ENCODE results near the gene GTF3C1.

DNA sequence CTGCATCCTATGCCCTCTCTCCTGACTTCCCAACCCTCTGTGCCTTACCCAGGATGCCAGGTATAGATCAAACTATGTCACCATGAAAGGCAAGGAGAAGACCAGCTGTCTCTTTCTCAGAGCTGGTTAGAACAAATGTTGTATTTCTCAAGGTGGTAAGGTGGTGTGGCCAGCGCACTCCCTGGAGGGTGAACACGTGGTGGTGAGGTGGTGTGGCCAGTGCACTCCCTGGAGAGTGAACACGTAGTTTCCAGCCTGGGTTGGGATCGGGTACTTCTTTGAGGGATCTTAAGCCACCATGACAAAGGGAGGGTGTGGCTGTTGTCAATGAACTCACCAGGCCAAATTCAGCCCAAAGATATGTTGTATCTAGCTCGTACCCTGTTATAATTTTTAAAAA lies 27.0 kb upstream of the GTF3C1 start:
- TF ChIP-seq POLR2A (IDR thresholded peaks at IDR 0.05) (no peak), EP300 (IDR thresholded peaks at IDR 0.05) (no peak), CTCF (IDR thresholded peaks at IDR 0.05) (no peak)
